ENCODE data around the gene KCNV2. TPM values are rescaled to one million over a fixed set of nuclear protein-coding genes. Genes with fewer than 3 reads are reported as not detected.

The KCNV2 gene
- total and polyA plus RNA-seq, 2 donors (not counting 1 experiment from before 2014, with no cell fraction given), result not detected

- intact Hi-C loops (cut with micrococcal nuclease), result no loop called here
- ChIA-PET POLR2A (no interaction called here), CTCF (no interaction called here)
- ATAC-seq (ENCODE audit: low read depth), result no peak
- no peak for DNase-seq
- H3K9me3 Mint-ChIP-seq (ENCODE audit: insufficient read depth), result no peaks in the 10 kb centered on the region
- no peaks in the 10 kb centered on the region for H3K4me1 Mint-ChIP-seq
- Histone ChIP-seq H4K20me1 (ENCODE audit: control insufficient read depth, insufficient read depth, low read length, poor library complexity, severe bottlenecking) (no peaks in the 10 kb centered on the region), H3K79me2 (ENCODE audit: control insufficient read depth, insufficient read depth, low read length) (no peaks in the 10 kb centered on the region), H3K9me3 (ENCODE audit: control extremely low read depth in 1 of 3, control insufficient read depth in 2 of 3, insufficient read depth in 1 of 3, low read length in 2 of 3) (no peaks in the 10 kb centered on the region), H3K27ac (ENCODE audit: low read length in 2 of 2) (no peak overlapping the region), H3K36me3 (replicated peaks in 1 of 2; ENCODE audit: control extremely low read depth in 1 of 2, control insufficient read depth in 1 of 2, extremely low read depth in 1 of 2, insufficient read depth in 2 of 2, low read length in 1 of 2) (no peaks in the 10 kb centered on the region), H3K9ac (ENCODE audit: low read length) (no peak overlapping the region), H3K4me1 (ENCODE audit: control insufficient read depth in 2 of 2, insufficient read depth in 2 of 2, low read length in 2 of 2) (no peaks in the 10 kb centered on the region), H3K4me2 (replicated peaks; ENCODE audit: low read depth, low read length, poor library complexity, severe bottlenecking) (no peak overlapping the region), H2AFZ (ENCODE audit: insufficient read depth, low read depth, low read length, poor library complexity, severe bottlenecking) (no peak overlapping the region), H3K4me3 (ENCODE audit: control extremely low read depth in 1 of 5, extremely low read depth in 1 of 5, insufficient read depth in 1 of 5, low read depth in 2 of 5, low read length in 4 of 5) (no peak overlapping the region), H3K27me3 (replicated peaks in 1 of 4; ENCODE audit: control extremely low read depth in 1 of 4, control insufficient read depth in 3 of 4, insufficient read depth in 4 of 4, low read length in 3 of 4) (no peaks in the 10 kb centered on the region)
- TF ChIP-seq EZH2 (IDR thresholded peaks at IDR 0.05; ENCODE audit: borderline replicate concordance, insufficient read depth, low read depth, low read length, poor library complexity, severe bottlenecking), result no peak
- TF ChIP-seq CTCF (IDR thresholded peaks at IDR 0.05), result no peak
- no peak overlapping the region for H3K4me3 Mint-ChIP-seq
- H3K27ac Mint-ChIP-seq, result no peak overlapping the region
- H3K27me3 Mint-ChIP-seq, result no peaks in the 10 kb centered on the region
These were observed 23.3 kb downstream of the KCNV2 start for GRCh38 chr9:2740616-2741015.

- intact Hi-C loops (cut with micrococcal nuclease), result no loop called here
- peaks cover 0 to 3% of the 10 kb centered on the region in 2 experiments for H3K36me3 ChIP-seq (replicated peaks in 1 of 2; ENCODE audit: control extremely low read depth in 1 of 2, control insufficient read depth in 1 of 2, extremely low read depth in 1 of 2, insufficient read depth in 2 of 2, low read length in 1 of 2)
- Mint-ChIP-seq H3K9me3 (ENCODE audit: insufficient read depth) (no peaks in the 10 kb centered on the region), H3K4me3 (no peak overlapping the region), H3K27me3 (no peaks in the 10 kb centered on the region), H3K4me1 (no peaks in the 10 kb centered on the region), H3K27ac (no peak overlapping the region)
- no peak overlapping the region for H2AFZ ChIP-seq (ENCODE audit: insufficient read depth, low read depth, low read length, poor library complexity, severe bottlenecking)
- ChIA-PET POLR2A (no interaction called here), CTCF (interaction anchor here (1.1 kb wide), 1 partner anchor 14 kb away, joined by 3 read pairs; no protein-coding TSS in a partner anchor)
- H3K79me2 ChIP-seq (ENCODE audit: control insufficient read depth, insufficient read depth, low read length), result no peaks in the 10 kb centered on the region
- TF ChIP-seq CTCF (IDR thresholded peaks at IDR 0.05) (no peak), EZH2 (IDR thresholded peaks at IDR 0.05; ENCODE audit: borderline replicate concordance, insufficient read depth, low read depth, low read length, poor library complexity, severe bottlenecking) (no peak)
- DNase-seq (no peak), ATAC-seq (ENCODE audit: low read depth) (no peak)
- H3K9ac ChIP-seq (ENCODE audit: low read length), result no peak overlapping the region
- 98% methylated on average over 5 of the region's 6 CpGs for WGBS (ENCODE audit: insufficient coverage)
- no peaks in the 10 kb centered on the region for H4K20me1 ChIP-seq (ENCODE audit: control insufficient read depth, insufficient read depth, low read length, poor library complexity, severe bottlenecking)
- H3K9me3 ChIP-seq (ENCODE audit: control extremely low read depth in 1 of 3, control insufficient read depth in 2 of 3, insufficient read depth in 1 of 3, low read length in 2 of 3), result no peaks in the 10 kb centered on the region
- no peaks in the 10 kb centered on the region for H3K4me1 ChIP-seq (ENCODE audit: control insufficient read depth in 2 of 2, insufficient read depth in 2 of 2, low read length in 2 of 2)
- H3K27ac ChIP-seq (ENCODE audit: low read length in 2 of 2), result no peak overlapping the region
- H3K4me3 ChIP-seq (ENCODE audit: control extremely low read depth in 1 of 5, extremely low read depth in 1 of 5, insufficient read depth in 1 of 5, low read depth in 2 of 5, low read length in 4 of 5), result no peak overlapping the region
- H3K4me2 ChIP-seq (replicated peaks; ENCODE audit: low read depth, low read length, poor library complexity, severe bottlenecking), result no peak overlapping the region
- H3K27me3 ChIP-seq (replicated peaks in 1 of 4; ENCODE audit: control extremely low read depth in 1 of 4, control insufficient read depth in 3 of 4, insufficient read depth in 4 of 4, low read length in 3 of 4), result no peaks in the 10 kb centered on the region
These were observed 24.3 kb downstream of the KCNV2 start for GRCh38 chr9:2741441-2742158.

Data from B cell (primary cell).